Suppressor macrophage (primary cell): ENCODE data around the gene HMGB3.
"Not testable (repeated sequence)": the region's sequence is repeated elsewhere in the genome, so short reads cannot be mapped to it uniquely, and the experiment has no call there.

Experiments
- DNase-seq, 4 experiments: peaks; one replicate each; pipeline ENCODE4 v3.0.0-alpha.2; 2020 to 2022
- total RNA-seq, 17 experiments: gene quantifications; one replicate each; lab custom pipeline; 2026; ENCODE audit warnings: mixed read lengths in 6 of 17, inconsistent platforms in 3 of 17; lab: John Stamatoyannopoulos, UW

Gene HMGB3
- 10.3 to 41.3 (median 19.2) reads per million in 17 experiments for total RNA-seq

DNA sequence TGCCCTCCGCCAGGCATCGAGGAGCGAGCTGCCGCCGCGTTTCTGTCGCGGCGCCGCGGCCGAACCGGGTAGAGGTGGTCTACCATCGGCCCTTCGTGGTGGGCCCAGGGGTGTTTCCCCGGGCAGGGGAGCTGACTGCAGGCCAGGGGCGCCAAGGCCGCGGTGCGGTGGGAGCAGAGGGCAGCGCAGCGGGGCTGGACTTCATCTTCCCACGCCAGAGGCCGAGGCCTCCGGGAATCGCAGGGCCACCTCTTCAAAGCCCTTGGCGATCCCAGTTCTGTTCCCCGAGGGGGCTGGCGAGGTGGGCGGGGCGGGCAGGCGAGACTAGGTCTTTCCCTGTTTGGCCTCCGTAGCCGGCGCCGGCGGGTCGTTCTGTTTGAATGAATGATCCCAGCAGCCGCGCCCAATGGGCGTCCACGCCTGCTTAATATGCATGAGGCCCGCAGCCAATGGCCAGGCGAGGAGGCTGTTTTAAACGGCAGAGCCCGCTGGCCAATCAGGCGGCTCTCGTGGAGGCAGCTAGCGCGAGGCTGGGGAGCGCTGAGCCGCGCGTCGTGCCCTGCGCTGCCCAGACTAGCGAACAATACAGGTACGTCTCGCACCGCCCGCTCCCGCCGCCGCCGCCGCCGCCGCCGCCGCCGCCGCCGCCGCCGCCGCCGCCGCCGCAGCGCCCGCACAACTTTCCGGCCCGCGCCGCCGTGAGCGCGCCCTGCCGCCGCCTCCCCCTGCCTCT is at the start of gene HMGB3:
TSS of gene HMGB3 (plus strand) at position 548 of the 733 bp plus-strand sequence. CDS start 2,265 bp downstream, outside the sequence.
- DNase-seq, result peak; percentile 89 to 94 (median 93)

DNA sequence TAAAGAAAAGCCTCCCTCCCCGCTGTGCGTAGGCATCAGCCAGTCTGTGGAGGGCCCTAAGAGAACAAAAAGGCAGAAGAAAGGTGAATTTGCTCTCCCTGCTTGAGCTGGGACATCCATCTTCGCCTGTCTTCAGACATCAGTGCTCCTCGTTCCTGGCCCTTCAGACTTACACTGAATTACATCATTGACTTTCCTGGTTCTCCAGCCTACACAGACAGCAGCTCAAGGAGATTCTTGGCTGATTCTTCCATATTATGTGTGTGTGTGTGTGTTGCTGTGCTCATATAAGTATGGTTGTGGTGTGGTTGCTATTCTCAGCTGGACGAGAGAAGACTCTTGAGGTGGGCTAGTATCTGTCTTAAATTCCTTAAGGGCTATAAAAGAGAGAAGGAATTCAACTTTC is 49.2 kb upstream of the HMGB3 start:
- no peak for DNase-seq

DNA sequence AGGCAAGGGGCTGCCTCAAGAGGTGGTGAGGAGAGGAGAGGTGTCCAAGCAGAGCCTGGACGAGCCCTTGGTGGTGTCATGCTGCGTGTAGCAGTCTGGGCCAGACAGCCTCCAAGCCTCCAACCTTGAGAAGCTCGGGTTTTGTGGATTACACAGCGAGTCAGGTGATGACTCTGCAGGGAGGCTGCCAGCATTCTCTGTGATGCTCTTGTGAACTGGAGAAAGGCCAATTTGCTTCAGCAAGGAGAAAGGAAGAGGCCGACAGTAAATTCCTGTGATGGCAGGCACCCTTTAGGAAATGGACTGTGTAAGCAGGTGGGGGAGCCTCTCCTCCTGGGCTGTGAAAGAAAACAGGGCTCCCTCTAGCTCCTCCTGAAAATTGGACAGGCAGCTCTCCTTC is 48.7 kb upstream of the HMGB3 start:
- DNase-seq, result no peak

DNA sequence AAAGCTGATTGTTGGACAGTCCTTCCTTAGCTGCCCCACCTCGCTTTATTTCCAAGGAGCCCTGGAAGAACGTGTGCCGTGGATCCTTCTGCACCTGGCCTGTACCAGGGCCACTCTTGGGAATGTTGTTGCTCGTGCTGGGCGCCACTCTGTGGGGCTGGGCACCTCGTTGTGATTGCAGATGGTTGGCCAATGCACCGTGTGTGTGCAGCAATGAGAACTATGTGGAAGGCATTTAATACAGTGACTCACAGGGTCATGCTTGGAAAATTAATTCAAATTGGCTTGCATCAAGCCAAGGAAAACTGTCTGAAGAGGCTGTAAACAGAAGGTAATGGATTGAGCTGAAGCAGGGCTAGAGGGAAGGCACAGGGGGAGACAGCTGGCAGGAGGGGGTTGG is 47.7 kb upstream of the HMGB3 start:
- DNase-seq, result no peak

DNA sequence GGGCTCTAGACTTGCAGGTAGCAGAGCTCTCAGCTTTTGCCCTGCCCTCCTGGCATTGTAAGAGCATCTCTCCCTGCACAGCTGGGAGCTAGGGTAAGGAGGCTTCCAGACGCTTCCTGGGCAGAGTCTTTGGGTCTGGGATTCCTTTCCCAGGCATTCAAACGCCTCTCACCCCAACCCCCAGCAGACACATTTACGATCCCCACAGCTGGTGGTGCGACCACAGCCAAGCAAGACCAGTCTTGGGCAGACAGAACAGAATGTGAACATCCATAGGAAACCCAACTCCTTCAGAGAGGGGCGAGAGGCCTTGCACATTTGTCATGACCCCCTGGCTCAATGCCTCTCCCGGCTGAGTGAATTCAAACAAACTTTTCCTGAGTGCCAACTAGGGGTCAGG is 46.6 kb upstream of the HMGB3 start:
- no peak for DNase-seq

DNA sequence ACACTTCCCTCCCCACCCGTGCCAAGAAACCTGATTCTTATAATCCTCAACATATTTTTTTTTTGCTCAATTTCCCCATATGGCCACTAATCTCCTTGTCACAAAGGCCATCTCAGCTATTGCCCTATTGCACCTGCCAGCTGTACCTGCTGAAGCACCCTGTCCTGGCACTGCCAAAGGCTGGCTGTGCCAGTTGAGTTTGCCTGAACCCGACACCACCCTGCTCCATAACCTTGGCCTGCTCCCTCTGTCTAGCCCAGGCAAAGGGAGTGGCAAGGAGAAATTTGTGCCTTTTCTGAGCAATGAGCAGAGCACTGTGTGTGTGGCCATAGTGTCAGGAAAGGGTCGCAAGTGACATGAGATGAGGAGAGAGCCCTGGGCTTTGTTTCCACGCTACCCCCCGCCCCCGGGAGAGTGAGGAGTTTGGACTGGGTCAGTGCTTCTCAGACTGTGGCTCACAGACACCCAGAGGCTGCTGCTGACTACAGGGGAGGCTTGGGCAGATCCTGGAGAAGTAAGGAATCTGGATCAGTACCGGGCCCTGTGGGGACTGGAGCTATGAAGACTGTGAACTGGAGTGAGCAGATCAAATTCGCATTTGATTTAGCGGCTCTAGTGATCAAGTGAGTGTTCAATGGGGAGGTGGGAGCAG is 42.2 kb upstream of the HMGB3 start:
- DNase-seq, result no peak

DNA sequence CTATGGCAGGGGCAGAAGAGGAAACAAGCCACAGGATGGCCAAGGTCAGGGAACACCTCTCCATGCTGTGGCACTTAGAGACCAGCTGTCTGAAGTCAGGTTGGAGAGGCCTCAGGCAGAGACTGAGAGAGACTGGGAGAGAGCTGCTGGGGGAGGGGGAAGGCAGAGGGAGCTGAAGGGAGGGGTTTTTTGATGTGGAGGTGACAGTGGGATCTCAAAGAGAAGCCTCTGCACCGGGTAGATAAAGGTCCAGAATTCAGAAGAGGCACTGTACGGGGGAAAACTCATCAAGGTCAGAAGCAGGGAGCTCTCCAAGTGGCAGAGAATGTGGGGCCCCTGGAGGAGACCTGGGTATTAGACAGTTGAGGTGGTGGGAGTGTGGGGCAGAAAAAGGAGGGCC is 41.6 kb upstream of the HMGB3 start:
- DNase-seq, result no peak

DNA sequence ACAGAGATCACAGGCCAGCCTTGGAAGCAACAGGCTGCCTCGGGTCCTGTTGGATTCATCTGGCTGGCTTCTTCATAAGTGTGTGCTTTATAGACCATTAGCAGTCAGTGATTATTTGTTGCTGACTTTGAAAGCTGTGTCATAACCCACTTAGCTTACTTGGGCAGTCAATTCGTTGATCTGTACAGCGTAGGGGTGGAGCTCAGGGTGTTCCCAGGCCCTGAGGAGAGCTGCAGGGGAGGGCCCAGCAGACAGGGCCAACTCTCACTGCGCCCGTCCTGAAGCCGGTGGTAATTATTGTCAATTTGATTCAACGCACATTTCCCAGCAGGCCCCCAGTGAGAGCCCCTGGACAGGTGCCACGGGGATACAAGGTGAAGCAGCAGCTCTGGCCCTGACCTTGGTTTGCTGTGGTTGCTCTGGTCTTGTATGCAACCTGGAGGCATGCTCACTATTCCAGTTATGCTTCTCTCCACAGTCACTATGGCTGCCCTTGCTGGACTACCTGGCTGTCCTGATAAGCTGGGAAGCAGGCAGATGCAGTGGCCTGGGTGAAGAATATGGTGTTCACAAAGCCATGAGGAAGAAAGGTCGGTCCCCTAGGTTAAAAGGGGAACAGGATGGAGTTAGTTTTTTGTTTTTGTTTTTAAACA is 40.1 kb upstream of the HMGB3 start:
- DNase-seq, result no peak

DNA sequence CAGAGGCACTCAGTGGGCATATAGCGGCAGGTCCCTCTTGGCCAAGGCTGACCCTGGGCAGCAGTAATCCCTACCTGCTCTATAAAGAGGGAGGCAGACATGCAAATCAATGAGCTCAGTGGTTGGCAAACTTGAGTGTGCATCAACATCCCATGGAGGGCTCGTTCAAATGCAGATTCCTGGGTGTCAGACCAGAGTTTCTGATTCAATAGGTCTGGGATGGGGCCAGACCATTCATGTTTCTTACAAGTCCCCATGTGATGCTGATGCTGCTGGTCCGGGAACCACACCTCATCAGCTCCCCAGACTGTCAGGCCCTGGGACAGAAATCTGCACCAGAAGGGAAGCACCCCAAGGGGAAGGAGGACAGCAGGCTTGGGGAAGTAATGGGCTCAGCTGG is 38.9 kb upstream of the HMGB3 start:
- peak in 1 of 4 experiments; percentile 2 for DNase-seq

DNA sequence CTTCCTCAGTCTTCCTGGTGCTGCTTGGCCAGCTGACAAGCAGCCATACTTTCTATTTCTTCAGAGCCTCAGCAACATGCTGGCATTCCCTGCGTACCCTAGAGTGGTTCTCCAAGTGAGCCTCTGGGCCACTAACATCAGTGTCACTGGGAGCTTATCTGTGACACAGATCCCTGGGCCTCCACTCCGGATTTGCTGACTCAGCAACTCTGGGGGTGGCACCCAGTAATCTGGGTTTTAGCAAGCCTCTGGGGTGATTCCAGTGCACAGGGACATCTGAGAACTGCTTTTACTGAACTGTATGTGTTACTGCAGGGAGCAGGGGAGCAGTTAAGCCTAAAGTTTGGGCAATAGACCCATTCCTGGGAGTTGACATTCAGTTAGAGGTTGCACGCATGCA is 28.2 kb upstream of the HMGB3 start:
- DNase-seq, result no peak

DNA sequence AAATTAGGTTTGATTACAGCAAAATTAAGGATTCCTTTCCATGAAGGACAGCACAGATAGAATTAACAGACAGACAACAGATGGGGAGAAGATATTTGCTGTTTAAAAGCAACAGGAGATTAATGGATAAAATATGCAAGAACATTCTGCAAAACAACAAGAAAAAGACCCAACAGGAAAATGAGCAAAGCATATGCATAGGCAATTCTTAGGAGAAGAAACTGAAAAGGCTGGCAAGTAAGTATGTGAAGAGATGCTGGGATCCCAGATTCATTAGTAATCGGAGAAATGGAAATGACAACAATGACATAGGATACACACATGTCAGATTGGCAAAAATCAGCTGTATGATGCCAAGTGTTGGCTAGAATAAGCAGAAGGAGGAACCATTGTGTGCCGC is 27.5 kb upstream of the HMGB3 start:
- DNase-seq, result no peak

DNA sequence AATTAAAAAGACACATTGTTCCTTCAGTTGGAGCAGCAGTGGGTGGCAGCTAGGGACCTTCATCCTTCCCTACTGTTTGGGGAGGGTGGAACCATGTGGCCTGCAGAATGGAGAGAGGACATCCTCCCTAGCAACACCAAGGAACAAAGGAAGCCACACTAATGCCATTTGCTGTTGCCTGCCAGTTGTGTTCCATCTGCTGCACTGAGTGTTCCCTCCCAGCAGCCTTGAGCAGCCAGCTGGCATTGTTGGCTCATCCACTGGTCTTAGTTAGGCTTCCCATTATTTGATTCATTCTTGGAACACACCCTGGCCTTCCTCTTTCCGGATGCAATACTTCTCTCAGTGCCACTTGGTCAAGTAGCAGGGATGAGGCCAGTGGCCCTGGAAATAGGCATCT is 25.0 kb upstream of the HMGB3 start:
- no peak for DNase-seq

DNA sequence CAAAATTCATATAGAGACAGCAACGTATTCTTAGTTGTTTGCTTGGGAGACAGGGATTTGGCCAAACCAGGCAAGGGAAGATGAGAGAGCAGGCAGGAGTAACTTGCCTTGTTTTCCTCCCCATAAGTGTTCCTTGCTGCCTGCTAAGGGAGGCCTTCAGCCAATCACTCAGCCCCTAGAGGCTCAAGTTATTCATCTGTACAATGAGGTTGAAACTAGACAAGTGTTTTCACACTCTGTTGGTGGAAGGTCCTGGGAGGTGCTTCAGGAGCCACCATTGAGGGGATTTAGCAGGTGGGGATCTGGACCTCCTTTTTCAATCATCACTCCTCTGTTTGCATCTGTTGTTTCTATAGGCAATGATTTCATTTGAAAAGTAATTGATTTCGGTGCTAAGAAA is 23.6 kb upstream of the HMGB3 start:
- no peak for DNase-seq

DNA sequence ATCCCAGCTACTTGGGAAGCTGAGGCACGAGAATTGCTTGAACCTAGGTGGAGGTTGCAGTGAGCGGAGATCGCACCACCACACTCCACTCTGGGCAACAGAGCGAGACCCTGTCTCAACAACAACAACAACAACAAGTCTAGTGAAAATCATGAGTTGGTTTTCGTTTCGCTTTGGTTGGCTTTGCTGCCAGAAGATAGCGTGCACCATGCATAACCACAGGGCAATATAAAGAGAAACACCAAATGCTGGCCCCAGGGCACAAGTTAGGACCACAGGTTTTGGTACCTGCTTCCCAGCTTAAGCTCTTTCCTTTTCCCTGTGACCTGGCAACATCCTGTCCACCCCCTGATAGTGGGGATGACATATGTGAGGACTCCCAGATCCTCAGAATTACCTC is 21.5 kb upstream of the HMGB3 start:
- no peak for DNase-seq

DNA sequence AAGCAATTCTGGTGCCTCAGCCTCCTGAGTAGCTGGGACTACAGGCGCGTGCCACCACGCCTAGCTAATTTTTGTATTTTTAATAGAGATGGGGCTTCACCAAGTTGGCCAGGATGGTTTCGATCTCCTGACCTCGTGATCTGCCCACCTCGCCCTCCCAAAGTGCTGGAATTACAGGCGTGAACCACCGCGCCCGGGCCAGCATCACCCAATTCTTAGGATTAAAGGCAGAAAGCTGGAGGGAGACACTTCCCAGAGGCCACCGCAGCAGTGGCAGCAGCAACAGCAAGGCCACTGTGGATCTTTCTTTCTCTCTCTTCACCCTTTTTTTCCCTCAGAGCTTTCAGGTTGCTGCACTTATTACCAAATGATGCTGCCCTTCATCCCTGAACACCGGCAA is 18.7 kb upstream of the HMGB3 start:
- not testable (repeated sequence) for DNase-seq

DNA sequence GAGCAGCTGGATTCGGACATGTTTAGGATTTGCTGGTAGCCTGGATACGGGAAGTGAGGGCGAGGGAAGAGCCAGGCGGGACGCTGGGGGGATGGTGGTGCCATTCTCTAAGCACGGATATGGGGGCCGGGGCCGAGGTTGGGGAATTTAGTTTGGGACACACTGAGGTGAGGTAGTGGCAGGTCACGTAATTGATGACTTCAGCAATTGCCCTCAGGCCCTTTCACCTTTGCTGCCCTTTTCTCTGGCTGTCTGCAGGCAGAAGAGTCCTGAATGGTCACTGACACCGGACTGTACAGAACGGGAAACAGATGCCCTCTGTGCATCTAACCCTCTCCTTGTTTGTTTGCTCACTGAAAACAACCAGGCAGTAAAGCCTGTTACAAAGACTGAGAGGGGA is 16.9 kb upstream of the HMGB3 start:
- no peak for DNase-seq

DNA sequence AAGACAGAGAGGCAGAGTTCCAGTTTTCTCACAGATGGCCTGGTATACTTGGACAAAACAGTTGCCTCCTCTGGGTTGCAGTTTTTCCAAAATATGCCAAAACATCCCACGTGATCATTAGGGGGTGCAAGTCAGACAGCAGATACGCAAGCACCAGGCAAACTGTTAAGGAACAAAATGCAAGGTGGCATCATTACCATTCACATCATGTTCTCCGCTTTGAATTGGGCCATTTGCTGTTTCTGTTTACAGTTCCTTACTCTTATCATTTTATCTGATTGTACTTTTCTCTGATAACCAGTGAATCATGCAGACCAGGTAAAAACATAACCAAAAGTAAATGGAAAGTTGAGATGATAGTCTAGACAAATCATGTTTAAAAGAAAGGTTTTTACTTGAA is 16.4 kb upstream of the HMGB3 start:
- DNase-seq, result no peak

DNA sequence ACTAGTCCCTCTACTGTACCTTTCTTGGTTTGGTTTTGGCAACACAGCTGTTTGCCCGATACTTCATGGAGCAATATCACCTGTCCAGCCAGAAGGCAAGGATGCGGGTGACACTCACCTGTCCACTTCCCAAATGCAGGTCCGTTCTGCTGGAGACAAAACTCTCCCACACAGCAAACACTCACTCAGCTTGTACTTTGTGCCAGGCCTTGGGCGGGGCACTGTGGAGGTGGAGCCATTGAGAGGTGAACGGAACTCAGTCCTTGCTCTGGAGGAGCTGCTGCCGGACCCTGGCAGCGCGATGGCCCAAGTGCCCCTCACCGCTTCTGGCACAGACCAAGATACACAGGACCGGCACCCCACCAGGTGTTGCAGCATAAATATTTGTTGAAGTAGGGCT is 15.3 kb upstream of the HMGB3 start:
- DNase-seq, result no peak

DNA sequence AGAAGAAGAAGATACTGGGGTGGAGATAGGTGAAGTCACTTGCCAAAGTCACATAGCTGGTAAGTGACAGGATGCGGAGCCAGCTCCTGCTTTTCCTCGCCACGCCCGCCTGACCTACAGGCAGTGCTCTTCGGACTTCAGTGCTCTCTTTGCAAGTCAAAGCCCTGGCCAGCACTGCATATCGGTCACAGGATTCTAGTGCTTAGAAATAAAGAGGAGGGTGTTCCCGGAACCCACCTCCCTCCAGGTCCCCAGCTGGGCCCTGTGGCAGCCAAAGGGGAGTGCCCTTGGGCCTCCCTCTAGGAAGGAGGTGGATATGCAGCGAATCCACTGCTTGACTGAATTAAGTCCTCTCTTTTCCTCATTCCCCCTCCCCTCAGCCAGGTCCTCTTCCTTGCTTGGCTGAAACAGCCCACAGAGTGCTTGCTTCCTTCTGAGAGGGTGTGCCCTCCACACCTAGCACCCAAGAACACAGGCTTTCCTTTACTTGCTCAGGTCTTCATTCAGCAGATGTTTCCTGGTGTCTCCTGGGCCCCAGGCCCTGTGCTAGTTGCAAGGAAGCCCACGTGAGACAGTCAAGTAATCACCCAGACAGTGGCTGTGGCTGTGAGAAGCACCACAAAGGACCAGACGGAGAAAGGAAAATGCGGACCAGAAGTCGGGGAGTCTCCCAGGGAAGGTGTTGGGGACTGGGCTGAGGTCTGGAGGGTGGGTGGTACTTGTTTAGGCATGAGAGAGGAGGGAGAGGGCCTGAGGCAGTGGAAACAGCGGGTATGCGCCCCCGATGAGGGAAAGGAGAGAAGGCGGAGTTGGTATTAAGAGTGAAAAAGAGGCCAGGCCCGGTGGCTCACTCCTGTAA is 14.0 kb upstream of the HMGB3 start:
- no peak for DNase-seq

DNA sequence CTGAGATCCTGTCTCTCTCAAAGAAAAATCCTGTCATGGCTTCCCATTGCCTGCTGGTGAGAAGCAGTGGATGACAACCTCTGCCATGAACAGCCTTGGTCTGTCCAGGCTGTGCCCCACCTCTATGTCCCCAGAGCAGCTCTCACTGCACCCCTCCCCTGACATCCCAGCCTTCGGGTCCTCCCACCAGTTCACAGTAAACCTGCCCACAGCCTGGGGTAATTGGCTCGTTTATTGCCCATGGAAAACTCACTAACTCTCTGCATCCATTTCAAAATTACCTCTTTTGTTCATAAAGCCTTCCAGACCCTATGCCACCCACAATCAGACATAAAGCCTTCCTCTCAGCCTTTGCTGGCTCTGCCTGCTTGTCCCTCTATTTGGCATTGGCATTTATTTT is 10.7 kb upstream of the HMGB3 start:
- no peak for DNase-seq

DNA sequence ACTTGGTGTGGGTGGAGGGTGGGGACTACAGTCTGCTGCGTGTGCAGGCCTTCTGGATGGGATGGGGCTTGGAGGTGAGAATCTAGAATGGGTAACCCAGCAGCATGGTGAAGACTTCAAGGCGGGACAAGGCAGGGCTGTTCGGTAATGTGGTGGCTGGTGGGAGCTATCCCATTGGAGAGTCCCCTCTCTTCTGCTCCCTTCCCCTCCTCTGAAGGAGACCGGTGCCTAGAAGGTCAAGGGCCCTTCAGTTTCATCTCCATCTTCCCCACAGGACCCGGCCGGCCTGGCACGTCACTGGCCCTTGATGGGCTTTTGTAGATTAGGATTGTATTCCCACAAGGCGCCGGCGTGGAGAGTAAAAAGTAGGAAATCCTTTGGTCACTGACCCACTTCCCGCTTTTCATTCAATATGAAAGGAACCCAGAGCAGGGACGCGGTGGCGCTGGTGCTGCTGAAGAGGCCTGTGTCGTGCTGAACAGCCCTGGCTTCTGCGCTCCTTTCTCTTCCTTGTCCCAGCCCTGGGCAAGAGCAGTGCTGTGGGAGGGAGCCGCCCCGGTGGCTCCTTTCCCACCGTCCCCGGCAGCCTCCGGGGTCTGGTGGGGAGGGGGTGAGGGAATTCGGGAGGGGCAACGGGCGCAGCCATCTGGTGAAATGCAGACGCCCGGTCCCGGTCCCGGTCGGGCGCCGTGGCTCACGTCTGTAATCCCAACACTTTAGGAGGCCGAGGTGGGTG is 7.3 kb upstream of the HMGB3 start:
- DNase-seq, result peak in 2 of 4 experiments; percentile 11 to 12
